Gastroesophageal sphincter (tissue), 4 donors: ENCODE results near the gene PPP2R5E. TPM values are rescaled to one million over a fixed set of nuclear protein-coding genes. Genes with fewer than 3 reads are reported as not detected.

Experiments used
- ATAC-seq: fragments of 150-250 bp; one replicate; pipeline ENCODE4 v1.9.1; 2016; ENCODE audit warnings: mild to moderate bottlenecking, moderate library complexity
- H3K27ac ChIP-seq, 4 donors: fragments of 200-600 bp; sonication (generic) in 3 of 4; 1 replicate in 3 of 4; 2 replicates in 1 of 4; pipeline ENCODE4 v1.5.1; 2016 to 2019
- H3K27me3 ChIP-seq: fragments of 200-600 bp; sonication (generic); one replicate; pipeline ENCODE4 v1.5.1; 2019
- H3K36me3 ChIP-seq, 2 donors: fragments of 200-600 bp; sonication (generic); one replicate each; pipeline ENCODE4 v1.5.1; 2019; ENCODE audit warnings: control low read depth in 1 of 2
- H3K4me1 ChIP-seq, 3 donors: fragments of 200-600 bp; sonication (generic); 1 replicate in 2 of 3; 2 replicates in 1 of 3; pipeline ENCODE4 v1.5.1; 2016 to 2019; ENCODE audit warnings: control low read depth in 2 of 3
- H3K4me3 ChIP-seq, 2 donors: fragments of 200-600 bp; sonication (generic); one replicate each; pipeline ENCODE4 v1.5.1; 2019; ENCODE audit warnings: mild to moderate bottlenecking in 1 of 2, moderate library complexity in 1 of 2
- H3K9me3 ChIP-seq, 3 donors: fragments of 200-600 bp; sonication (generic); one replicate each; pipeline ENCODE4 v1.5.1; 2017 to 2019; ENCODE audit warnings: control low read depth in 2 of 3
- EP300 ChIP-seq: sonication (generic); formaldehyde crosslinking; IDR thresholded peaks from one replicate; pipeline ENCODE4 v1.6.1; 2017; ENCODE audit warnings: antibody characterized with exemption, mild to moderate bottlenecking
- POLR2A ChIP-seq, 2 donors: fragments of 450-650 bp; IDR thresholded peaks; one replicate each; pipeline ENCODE4 v1.6.1; 2017; ENCODE audit warnings: antibody characterized with exemption in 2 of 2, mild to moderate bottlenecking in 2 of 2, moderate library complexity in 1 of 2
- POLR2AphosphoS5 ChIP-seq: sonication (generic); formaldehyde crosslinking; IDR thresholded peaks from one replicate; pipeline ENCODE4 v1.6.1; 2017; ENCODE audit warnings: antibody characterized with exemption
- WGBS, 2 donors: methylation state at CpG; one replicate each; pipeline ENCODE4 v1.1.5; 2018; ENCODE audit warnings: low coverage in 1 of 2; 5-methylcytosine and 5-hydroxymethylcytosine counted together
- total RNA-seq, 4 donors: library from RNA; depleted of rRNA; stranded (reverse); fragments of >200 nt; gene quantifications; one replicate each; pipeline ENCODE4 v1.1.0, GENCODE V29; 2016
- TF ChIP-seq, protein P1 (sequence below), 4 experiments: fragments of 200-600 bp in 2 of 4; fragments of 450-650 bp in 2 of 4; sonication (generic) in 1 of 4; IDR thresholded peaks; one replicate each; pipeline ENCODE4 v1.5.1; 2017 to 2019; ENCODE audit warnings: antibody characterized with exemption in 4 of 4, mild to moderate bottlenecking in 2 of 4, moderate library complexity in 2 of 4

PPP2R5E gene
- total RNA-seq, 4 donors from 2014 or later, result 32.8 to 38.0 (median 33.7) TPM

DNA sequence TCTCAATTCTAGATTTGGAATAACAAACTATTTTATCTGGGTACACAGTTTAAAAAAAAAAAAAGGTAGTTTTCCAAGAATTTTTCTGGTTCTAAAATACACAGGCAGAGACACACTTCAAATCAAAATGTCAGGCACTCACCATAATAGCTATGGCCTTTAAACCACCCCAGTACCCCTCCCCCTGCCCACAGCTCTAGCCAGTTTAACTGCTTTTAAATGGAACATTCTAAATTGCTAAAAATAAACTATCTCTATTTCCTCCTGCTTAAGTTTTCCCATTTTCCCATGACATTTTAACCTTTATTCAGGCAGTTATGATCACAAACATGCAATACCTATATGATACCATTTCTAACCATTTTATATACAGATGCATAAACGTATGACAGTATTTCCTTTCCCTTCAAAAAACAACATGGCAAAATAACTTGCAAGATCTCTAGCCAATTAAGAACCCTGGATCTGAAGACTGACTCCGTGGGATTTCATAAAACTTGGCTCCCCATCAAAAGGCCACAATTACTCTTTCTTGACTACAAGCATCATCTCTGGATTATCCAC lies 46.3 kb downstream of the PPP2R5E start:
- Histone ChIP-seq H3K4me3 (no peak overlapping the region), H3K9me3 (no peaks in the 10 kb centered on the region), H3K36me3 (no peaks in the 10 kb centered on the region), H3K27ac (peak overlapping the region in 2 of 4 donors; percentile 29 to 59), H3K27me3 (no peaks in the 10 kb centered on the region), H3K4me1 (peaks cover 0 to 72% (median 13%) of the 10 kb centered on the region in 3 donors)
- WGBS, 2 donors, result 17 to 28% methylated on average over 2 of the region's 2 CpGs
- TF ChIP-seq POLR2A (IDR thresholded peaks at IDR 0.05) (no peak), EP300 (no peak), POLR2AphosphoS5 (no peak)
- TF ChIP-seq, protein P1, sequence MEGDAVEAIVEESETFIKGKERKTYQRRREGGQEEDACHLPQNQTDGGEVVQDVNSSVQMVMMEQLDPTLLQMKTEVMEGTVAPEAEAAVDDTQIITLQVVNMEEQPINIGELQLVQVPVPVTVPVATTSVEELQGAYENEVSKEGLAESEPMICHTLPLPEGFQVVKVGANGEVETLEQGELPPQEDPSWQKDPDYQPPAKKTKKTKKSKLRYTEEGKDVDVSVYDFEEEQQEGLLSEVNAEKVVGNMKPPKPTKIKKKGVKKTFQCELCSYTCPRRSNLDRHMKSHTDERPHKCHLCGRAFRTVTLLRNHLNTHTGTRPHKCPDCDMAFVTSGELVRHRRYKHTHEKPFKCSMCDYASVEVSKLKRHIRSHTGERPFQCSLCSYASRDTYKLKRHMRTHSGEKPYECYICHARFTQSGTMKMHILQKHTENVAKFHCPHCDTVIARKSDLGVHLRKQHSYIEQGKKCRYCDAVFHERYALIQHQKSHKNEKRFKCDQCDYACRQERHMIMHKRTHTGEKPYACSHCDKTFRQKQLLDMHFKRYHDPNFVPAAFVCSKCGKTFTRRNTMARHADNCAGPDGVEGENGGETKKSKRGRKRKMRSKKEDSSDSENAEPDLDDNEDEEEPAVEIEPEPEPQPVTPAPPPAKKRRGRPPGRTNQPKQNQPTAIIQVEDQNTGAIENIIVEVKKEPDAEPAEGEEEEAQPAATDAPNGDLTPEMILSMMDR (IDR thresholded peaks at IDR 0.05), result no peak
- ATAC-seq, result no peak

DNA sequence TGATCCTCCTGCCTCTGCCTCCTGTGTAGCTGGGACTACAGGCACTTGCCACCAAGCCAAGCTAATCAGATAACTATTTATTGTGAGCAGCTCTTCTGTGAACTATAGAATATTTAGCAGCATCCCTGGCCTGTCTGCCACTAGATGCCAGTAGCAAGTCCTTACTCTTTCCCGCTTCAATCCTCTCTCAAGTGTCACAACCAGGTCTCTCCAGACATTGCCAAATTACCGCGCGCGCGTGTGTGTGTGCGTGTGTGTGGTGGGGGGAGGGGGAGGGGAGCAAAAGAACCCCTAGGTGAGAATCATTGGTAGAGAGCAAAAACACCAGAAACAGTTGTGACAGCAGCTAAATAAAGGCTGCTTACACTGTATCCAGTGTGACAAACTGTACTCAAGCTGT lies 49.9 kb downstream of the PPP2R5E start:
- Histone ChIP-seq H3K27me3 (no peaks in the 10 kb centered on the region), H3K4me1 (peaks cover 0 to 79% (median 6%) of the 10 kb centered on the region in 3 donors), H3K27ac (peak overlapping the region in 1 of 4 donors; percentile 50), H3K4me3 (no peak overlapping the region), H3K9me3 (no peaks in the 10 kb centered on the region), H3K36me3 (no peaks in the 10 kb centered on the region)
- WGBS, 2 donors, result 85% methylated on average over 5 of the region's 7 CpGs; no CpG with 5 or more reads in 1 of the 2 donors
- no peak for ATAC-seq
- TF ChIP-seq POLR2AphosphoS5, result no peak
- no peak for TF ChIP-seq EP300
- no peak for TF ChIP-seq POLR2A (IDR thresholded peaks at IDR 0.05)
- TF ChIP-seq, protein P1 (IDR thresholded peaks at IDR 0.05), result no peak

DNA sequence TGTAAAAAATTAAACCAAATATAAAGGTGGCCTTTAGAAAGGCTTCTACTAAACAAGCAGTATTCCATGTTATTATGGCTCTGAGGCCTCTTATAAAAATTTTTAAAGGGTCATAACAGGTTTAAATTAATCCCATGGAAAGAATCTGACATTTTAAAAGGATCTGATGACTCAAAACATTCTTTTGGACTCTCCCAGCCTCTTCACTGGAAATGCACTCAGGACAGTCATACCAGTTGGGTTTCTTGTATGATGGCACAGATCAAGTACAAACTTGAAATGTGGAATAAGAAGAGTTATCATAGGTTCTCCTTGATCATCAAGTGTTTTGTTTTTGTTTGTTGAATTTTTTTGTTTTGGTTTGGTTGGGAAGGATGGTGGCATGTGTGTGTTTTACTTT lies 50.8 kb downstream of the PPP2R5E start:
- H3K4me3 ChIP-seq, result no peak overlapping the region
- H3K27me3 ChIP-seq, result no peaks in the 10 kb centered on the region
- peak overlapping the region in 1 of 4 donors; percentile 50 for H3K27ac ChIP-seq
- H3K9me3 ChIP-seq, result no peaks in the 10 kb centered on the region
- no peaks in the 10 kb centered on the region for H3K36me3 ChIP-seq
- no peak for ATAC-seq
- peaks cover 0 to 79% (median 4%) of the 10 kb centered on the region in 3 donors for H3K4me1 ChIP-seq
- TF ChIP-seq POLR2AphosphoS5 (no peak), EP300 (no peak), POLR2A (IDR thresholded peaks at IDR 0.05) (no peak)
- TF ChIP-seq, protein P1 (IDR thresholded peaks at IDR 0.05), result no peak

DNA sequence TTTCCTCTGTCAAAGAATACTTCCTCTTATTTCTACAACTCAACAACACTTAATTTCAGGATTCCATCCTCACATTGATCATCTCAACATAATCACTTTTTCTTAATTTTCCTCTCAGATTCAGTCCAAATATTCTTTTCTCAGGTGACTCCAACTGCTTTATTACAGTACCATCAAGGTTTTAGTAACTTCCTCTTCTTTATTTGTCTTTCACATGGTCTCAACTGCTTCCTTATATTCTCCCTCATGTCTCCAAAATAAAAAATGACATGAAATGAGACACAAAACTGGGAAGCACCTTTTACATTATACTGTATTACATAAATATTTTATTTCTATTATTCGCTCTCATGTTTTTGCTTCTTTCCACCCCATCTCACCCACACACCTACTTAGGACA lies 55.5 kb downstream of the PPP2R5E start:
- H3K4me1 ChIP-seq, result peaks cover 0 to 83% (median 0%) of the 10 kb centered on the region in 3 donors
- no peak overlapping the region for H3K27ac ChIP-seq
- no peak for ATAC-seq
- no peaks in the 10 kb centered on the region for H3K27me3 ChIP-seq
- no peaks in the 10 kb centered on the region for H3K36me3 ChIP-seq
- TF ChIP-seq EP300 (no peak), POLR2A (IDR thresholded peaks at IDR 0.05) (no peak), POLR2AphosphoS5 (no peak)
- TF ChIP-seq, protein P1 (IDR thresholded peaks at IDR 0.05), result no peak
- H3K9me3 ChIP-seq, result no peaks in the 10 kb centered on the region
- H3K4me3 ChIP-seq, result no peak overlapping the region
- WGBS, 2 donors, result 89 to 95% methylated on average over 1 of the region's 1 CpG

DNA sequence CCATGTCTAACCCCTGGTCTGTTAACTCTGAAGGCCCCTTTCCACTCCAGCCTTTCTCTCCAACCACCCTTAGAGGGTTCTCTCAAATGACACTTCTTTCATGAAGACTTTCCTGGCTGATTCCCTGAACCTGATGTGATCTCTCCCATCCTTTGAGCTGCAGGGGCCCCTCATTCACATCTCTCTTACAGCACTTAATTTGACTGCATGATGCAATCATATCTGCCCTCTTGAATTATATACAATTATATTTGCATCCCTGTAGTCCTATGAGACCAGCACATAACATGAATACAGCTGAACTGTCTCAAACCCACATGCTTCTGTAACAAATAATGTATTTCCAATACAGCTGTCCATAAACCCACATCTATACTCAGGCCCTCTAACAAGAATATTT lies 56.4 kb downstream of the PPP2R5E start:
- TF ChIP-seq POLR2A (IDR thresholded peaks at IDR 0.05) (no peak), EP300 (no peak), POLR2AphosphoS5 (no peak)
- TF ChIP-seq, protein P1 (IDR thresholded peaks at IDR 0.05), result no peak
- Histone ChIP-seq H3K9me3 (no peaks in the 10 kb centered on the region), H3K27me3 (no peaks in the 10 kb centered on the region), H3K4me1 (peaks cover 0 to 80% (median 0%) of the 10 kb centered on the region in 3 donors), H3K4me3 (no peak overlapping the region), H3K27ac (no peak overlapping the region), H3K36me3 (no peaks in the 10 kb centered on the region)
- ATAC-seq, result no peak
